Measurements from ENCODE around the gene ADAMTSL5. TPM values are rescaled to one million over a fixed set of nuclear protein-coding genes. Genes with fewer than 3 reads are reported as not detected.

ADAMTSL5 gene
- total RNA-seq, 4 donors from 2014 or later, result 5.0 to 31.5 (median 25.2) TPM

DNA sequence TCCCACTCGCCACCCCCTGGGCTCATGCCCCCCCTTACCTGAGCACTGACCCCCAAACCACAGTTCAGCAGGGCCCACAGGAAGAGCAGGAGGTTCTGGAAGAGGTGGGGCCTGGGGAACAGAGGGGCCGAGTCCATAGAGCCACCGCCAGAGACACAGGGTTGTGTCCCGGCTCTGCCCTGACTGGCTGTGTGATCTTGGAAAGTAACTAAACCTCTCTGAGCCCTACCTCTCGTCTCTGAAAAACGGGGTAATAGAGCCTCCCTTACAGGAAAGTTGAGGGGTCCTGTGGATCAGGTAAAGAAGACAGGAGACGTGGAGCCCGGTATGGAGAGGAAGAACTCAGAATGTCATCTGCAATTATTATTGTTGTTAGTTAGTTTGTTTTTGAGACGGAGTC lies 2.0 kb downstream of the ADAMTSL5 start:
- no peak for DNase-seq
- no peaks in the 10 kb centered on the region for H3K36me3 ChIP-seq
- TF ChIP-seq, protein P1, sequence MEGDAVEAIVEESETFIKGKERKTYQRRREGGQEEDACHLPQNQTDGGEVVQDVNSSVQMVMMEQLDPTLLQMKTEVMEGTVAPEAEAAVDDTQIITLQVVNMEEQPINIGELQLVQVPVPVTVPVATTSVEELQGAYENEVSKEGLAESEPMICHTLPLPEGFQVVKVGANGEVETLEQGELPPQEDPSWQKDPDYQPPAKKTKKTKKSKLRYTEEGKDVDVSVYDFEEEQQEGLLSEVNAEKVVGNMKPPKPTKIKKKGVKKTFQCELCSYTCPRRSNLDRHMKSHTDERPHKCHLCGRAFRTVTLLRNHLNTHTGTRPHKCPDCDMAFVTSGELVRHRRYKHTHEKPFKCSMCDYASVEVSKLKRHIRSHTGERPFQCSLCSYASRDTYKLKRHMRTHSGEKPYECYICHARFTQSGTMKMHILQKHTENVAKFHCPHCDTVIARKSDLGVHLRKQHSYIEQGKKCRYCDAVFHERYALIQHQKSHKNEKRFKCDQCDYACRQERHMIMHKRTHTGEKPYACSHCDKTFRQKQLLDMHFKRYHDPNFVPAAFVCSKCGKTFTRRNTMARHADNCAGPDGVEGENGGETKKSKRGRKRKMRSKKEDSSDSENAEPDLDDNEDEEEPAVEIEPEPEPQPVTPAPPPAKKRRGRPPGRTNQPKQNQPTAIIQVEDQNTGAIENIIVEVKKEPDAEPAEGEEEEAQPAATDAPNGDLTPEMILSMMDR (IDR thresholded peaks at IDR 0.05), result no peak
- TF ChIP-seq POLR2A (IDR thresholded peaks at IDR 0.05), result no peak
- peak overlapping the region in 1 of 4 donors; percentile 21 for H3K27ac ChIP-seq
- H3K4me3 ChIP-seq, result no peak overlapping the region
- peaks cover 3 to 47% (median 9%) of the 10 kb centered on the region in 4 donors for H3K4me1 ChIP-seq
- H3K9me3 ChIP-seq, result peaks cover 0 to 8% (median 0%) of the 10 kb centered on the region in 4 donors
- peaks cover 0 to 12% of the 10 kb centered on the region in 2 donors for H3K27me3 ChIP-seq

DNA sequence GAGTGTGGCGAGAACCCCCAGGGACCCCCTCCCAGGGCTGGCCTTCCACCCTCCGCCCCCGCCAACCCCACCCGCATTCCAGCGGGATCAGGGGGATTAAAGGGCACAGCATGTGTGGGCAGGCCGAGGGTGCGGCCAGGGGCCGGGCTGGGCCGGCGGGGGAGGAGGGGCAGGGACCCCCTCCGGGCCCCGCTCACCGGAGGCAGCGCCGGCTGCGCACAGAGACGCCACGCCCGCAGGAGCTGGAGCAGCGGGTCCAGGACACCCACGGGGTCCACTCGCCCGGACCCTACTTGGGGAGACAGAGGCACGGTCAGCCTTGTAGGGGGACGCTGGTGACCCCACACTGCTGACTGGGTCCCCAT lies 2.4 kb downstream of the ADAMTSL5 start:
- TF ChIP-seq POLR2A (IDR thresholded peaks at IDR 0.05), result no peak
- TF ChIP-seq, protein P1 (IDR thresholded peaks at IDR 0.05), result no peak
- Histone ChIP-seq H3K4me1 (peaks cover 3 to 47% (median 9%) of the 10 kb centered on the region in 4 donors), H3K27ac (peak overlapping the region in 1 of 4 donors; percentile 21), H3K27me3 (peaks cover 0 to 12% of the 10 kb centered on the region in 2 donors), H3K9me3 (peaks cover 0 to 8% (median 0%) of the 10 kb centered on the region in 4 donors), H3K36me3 (no peaks in the 10 kb centered on the region), H3K4me3 (no peak overlapping the region)
- DNase-seq, result no peak

DNA sequence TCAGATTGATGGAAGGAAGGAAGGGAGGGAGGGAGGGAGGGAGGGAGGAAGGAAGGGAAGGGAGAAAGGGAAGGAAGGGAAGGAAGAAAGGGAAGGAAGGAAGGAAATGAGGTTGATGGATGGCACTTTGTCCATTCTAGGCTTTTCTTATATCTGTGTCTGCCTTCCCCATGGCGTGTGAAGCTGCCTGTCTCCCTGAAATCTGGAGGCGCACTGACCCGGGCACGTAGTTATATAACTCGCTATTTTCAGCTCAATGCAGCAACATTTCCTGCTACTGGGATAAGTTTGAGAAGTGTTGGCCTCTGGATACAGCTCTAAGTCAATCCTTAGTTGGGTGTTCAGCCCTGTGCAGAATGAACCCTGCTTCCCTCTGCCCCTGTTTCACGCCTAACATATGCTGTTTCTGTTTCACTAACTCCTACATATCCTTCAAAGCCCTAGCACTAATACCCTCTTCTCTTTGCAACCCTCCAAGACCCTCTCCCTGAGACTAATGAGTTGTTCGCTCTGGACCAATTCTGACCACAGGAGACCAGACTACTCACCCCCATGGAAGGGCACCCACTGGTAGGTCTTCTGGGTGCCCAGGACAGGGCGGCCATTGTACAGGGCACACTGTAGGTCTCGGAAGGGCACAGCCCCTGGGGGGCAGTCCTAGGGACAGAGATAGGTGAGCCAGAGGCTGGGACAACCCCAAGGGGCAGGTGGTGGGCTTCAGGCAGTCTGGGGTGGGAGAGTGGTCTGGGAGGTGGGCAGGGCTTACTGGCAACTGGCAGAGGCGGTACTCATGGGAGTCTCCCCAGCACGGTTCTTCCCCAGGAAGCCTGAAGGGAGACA lies 3.0 kb downstream of the ADAMTSL5 start:
- Histone ChIP-seq H3K27ac (peak overlapping the region in 1 of 4 donors; percentile 21), H3K36me3 (no peaks in the 10 kb centered on the region), H3K4me1 (peaks cover 3 to 47% (median 9%) of the 10 kb centered on the region in 4 donors), H3K4me3 (no peak overlapping the region), H3K9me3 (peaks cover 0 to 8% (median 0%) of the 10 kb centered on the region in 4 donors), H3K27me3 (peaks cover 0 to 12% of the 10 kb centered on the region in 2 donors)
- TF ChIP-seq, protein P1 (IDR thresholded peaks at IDR 0.05), result no peak
- no peak for TF ChIP-seq POLR2A (IDR thresholded peaks at IDR 0.05)
- DNase-seq, result no peak

DNA sequence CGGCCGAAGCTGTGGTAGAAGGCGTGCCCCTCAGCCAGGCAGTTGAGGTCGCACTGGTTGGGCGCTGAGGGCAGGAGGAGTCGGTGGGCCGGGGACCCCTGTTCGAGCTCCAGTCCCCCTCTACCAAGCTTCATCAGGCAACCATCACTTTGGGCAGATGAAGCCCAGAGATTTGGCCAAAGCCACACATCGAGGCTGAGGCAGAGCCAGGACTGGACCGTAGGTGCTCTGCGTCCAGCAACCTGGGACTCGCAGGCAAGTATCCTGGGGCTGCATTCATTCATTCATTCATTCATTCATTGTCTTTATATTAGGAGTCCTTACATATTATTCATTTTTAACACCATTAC lies 4.3 kb downstream of the ADAMTSL5 start:
- Histone ChIP-seq H3K4me1 (peaks cover 3 to 52% (median 7%) of the 10 kb centered on the region in 4 donors), H3K27ac (peak overlapping the region in 3 of 4 donors; percentile 71 to 89 (median 83))
- no peak for DNase-seq

DNA sequence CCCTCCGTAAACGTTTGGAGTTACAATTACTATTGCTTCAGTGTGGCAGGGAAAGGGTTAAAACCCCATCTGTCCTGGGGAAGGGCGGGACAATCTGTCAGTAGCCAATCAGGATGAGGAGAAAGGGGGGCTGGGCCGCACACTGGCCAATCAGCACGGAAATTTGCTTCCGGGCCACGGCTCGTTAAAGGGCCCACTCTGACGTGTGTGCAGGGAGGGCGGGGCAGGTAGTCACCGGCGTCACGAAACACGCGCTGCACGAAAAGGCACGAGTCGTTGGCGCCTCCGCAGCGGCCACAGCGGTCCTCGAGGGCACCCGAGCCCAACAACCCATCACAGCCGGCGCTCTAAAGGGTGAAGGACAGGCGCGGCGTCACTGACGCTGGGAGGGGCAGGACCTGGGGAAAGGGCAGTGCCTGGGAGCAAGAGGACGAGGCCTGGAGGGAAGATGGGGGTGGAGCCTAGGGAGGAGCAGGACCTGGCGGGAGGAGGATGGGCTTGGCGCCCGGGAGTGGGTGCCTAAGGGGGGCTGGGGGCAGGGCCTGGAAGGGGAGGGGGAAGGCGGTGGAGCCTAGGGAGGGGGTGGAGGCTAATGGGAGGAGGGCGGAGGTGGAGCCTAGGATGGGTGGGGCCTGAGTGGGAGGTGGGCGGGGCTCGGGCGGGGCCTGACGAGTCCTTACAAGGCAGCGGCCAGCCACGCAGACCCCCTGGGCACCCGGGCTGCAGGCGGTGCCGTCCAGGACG lies 4.9 kb downstream of the ADAMTSL5 start:
- Histone ChIP-seq H3K9me3 (peaks cover 0 to 8% (median 0%) of the 10 kb centered on the region in 4 donors), H3K36me3 (no peaks in the 10 kb centered on the region), H3K27me3 (no peaks in the 10 kb centered on the region), H3K4me3 (peak overlapping the region; percentile 25 to 54 (median 42)), H3K4me1 (peaks cover 3 to 53% (median 7%) of the 10 kb centered on the region in 4 donors), H3K27ac (peak overlapping the region; percentile 65 to 89 (median 77))
- DNase-seq, result peak; percentile 79 to 95 (median 94)
- no peak for TF ChIP-seq POLR2A (IDR thresholded peaks at IDR 0.05)

More for the DNA sequence above, 4.3 kb downstream of the ADAMTSL5 start:
- Histone ChIP-seq H3K9me3 (peaks cover 0 to 8% (median 0%) of the 10 kb centered on the region in 4 donors), H3K27me3 (peaks cover 0 to 3% of the 10 kb centered on the region in 2 donors), H3K4me3 (peak overlapping the region in 3 of 4 donors; percentile 38 to 54 (median 47)), H3K36me3 (no peaks in the 10 kb centered on the region)
- TF ChIP-seq, protein P1 (IDR thresholded peaks at IDR 0.05), result no peak
- no peak for TF ChIP-seq POLR2A (IDR thresholded peaks at IDR 0.05)
